NOMO-1 treated with dmso at 0.1 percent for 144 hours (cell line): ENCODE data around the gene XPNPEP1.
A peak's percentile ranks its signal among the peaks of the same experiment; 100 is the strongest.

Source experiments
- DNase-seq: peaks from one replicate; lab custom pipeline; 2025; ENCODE audit not compliant: unreplicated experiment; lab: John Stamatoyannopoulos, UW

Gene XPNPEP1

DNA sequence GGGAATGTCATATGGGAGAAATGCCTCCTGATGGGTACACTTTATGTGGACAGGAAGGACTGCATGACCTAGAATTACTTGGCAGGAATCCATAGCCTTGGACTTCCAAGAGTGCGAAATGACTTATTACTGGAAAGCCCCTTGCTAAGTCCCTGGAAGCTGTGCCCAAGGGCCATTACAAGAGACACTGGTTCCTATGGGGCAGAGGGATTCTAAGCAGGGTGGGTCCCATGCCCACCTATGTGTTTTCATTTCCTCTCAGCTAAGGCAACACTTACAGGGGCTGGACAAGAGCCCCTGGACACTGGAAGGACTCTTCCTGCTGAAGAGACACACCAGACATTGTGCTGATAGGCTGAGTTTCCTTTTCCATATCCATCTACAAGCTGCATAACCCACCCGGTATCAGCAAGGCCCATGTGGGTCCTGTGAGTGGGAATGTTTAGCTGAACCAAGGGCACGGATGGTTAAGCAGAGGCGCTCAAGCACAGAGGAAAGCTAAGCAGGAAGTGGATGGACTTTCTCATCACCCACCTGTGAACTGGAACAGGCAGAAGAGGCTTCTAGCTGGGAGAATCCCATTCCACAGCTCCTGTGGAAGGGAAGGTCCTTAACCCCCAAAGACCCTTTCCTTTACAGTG, 56.2 kb downstream of the XPNPEP1 start:
- DNase-seq: no peak

DNA sequence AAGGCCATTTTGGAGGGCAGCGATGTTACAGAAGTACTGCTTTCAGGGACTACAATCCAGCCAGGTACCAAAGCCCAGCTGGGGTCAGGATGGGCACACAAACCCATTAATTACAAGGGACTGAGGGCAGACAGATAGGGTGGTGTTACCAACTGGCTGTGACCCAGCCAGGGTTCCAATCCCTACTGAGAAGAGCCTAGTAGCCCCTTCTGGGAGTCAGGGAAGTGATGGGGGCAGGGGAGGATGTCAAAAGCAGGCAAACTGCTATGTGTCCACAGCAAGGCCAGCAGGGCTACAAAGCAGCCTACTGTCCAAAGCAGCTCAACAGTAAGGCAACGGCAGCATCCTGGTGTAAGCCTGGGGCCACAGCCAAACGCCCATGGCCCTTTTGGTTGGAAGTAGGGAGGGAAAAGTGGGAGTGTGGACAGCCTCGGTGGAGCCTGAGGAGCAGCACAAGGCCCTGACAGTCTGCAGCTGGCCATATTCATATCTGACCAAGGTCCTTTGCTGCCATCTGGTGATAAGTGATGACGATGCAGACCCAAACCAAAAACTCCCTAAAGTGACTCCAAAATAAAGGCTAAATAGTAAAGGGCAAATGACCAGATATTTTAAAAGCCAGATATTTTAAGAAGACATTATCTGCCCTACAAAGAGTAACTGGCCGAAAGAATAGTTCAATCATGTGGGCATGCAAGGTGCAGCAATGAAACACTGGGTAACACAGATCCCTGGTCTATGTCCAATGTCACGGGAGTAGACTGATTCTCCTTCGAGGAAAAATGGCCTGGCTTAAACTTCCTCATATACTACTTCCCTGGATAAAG, 56.9 kb downstream of the XPNPEP1 start:
- no peak for DNase-seq

DNA sequence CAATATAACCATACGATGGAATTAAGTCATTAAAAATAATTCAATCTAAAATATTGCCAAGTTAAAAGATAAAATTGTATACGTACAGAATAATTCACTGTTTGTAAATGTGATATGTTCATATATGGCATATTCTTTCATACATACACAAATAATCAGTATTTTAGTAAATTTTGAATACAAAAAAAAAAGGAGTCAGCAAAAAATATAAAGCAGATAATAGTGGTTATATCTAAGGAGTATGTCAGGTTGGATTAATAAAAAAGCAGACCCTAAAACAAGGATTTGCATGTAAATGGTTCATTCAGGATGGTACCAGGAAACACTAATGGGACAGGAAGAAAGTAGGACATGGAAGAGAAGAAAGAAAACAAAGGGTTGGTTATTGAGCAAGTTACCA, 59.5 kb downstream of the XPNPEP1 start:
- no peak for DNase-seq

DNA sequence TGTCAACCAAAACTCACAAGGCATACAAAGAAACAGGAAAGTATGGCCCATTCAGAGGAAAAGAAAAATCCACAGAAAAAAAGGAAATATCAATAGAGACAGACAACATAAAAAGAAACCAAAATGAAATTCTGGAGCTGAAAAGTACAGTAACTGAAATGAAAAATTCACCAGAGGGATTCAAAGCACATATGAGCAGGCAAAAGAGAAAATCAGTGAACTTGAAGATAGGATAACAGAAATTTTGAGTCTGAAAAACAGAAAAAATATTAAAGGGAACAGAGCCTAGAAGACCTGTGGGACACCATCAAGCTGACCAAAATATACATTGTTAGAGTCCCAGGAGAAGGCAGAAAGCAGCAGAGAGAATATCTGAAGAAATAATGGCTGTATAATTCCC, 60.6 kb downstream of the XPNPEP1 start:
- DNase-seq: no peak

DNA sequence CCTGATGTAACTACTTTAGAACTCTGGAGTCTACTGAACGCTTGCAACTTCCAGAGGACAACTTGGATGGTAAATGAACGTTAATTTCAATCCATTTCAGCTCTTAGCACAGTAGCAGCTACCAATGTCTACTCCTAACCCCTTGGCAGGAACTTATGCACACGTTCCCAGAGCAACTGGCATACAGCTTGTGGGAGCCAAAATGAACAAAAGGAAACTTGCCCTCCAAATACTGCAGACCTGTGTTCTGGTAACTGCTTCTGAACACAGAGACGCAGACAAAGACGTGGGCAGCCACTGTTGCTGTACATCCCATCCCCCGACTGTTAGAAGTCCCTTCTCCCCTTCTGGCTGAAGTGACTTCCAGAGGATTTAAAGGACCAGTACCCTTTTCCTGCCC, 61.3 kb downstream of the XPNPEP1 start:
- no peak for DNase-seq

DNA sequence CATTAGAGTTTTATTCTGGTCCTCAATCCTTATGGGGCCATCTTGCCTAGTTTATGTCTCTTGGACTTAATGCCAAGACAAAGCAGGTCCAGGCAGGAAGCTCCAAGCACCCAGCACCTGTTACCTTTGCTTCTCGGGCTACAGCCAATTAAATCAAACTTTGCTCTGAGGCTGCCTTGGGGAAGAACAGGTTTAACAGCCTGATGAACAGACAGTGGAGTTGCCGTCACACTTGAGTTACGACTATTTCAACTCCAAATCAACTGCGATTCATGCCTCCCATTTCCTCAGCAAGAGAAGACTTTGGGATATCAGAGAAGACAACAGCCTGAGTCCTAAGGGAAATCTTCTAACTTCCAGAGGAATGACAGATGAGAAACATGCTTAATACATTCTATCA, 62.2 kb downstream of the XPNPEP1 start:
- DNase-seq: no peak

DNA sequence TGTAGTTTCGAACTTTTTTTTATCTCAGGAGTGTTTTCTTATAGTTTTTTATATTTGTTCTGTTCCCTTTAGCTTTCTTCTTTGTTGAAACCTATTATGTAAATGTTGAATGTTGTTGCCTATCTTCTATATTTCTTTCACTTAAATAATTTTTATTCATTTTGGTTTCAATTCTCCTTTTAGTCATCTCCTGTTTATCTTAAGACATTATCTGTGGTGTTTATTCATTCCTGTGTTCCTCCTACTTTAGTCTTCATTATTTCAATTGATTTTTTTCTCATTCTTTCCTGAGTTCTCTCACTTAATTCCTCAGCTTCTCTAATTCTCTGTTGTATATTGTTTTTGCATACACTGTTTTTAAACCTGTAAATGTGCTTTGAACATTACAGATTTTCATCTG, 64.1 kb downstream of the XPNPEP1 start:
- DNase-seq: no peak

DNA sequence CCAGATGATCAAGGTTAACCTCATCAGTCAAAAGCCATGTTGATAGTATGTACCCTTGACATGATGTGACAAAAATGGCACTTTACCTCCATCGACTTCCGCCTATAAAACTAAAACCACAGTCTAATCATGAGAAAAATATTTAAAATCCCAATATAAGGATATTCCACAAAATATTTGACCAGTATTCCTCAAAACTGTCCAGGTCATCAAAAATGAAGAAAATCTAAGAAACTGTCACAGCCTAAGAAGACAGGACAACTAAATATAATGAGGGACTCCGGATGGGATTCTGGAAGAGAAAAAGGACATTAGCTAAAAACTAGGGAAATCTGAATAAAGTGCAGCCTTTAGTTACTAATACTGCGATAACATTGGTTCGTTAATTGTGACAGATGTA, 67.6 kb downstream of the XPNPEP1 start:
- DNase-seq: no peak

DNA sequence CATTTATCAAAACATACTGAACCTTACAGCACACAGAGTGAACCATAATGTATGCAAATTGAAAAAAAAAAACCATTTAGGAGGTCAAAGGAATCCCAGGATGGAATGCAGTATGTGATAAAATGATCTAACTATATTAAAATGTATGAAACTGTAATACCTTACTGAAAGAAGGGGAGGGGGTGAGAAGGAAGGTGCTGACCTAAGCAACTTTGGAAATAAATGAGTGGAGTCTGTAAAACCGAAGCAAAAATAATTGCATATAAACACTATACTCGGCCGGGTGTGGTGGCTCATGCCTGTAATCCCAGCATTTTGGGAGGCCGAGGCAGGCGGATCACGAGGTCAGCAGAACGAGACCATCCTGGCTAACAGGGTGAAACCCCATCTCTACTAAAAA, 69.4 kb downstream of the XPNPEP1 start:
- DNase-seq: no peak

DNA sequence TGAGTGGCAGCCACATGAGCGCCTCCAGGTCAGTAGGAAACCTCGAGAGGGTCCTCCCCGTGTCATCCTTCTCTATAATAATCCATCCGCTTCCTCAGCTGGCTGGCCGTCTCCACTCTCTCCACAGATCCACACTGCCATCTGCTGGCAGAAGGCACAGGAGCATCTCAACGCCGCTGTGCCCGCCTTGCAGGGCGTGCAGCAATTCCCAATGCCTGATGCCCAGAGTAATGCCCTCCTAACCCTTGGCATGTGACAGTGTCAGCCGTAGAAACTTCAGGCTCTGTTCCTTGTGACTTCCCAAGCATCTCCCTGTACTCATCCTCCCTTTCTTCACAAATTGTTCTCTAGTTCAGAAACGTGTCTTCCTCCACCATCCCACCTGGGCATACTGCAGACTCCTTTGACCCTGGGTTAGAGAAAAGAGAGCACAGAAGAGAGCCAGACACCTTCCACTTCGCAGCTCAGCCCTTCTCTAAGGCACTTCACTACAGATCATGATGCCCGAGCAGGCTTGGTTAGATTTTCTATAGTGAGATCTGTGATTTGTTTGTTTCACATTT, 70.8 kb downstream of the XPNPEP1 start:
- DNase-seq: peak; percentile 13

DNA sequence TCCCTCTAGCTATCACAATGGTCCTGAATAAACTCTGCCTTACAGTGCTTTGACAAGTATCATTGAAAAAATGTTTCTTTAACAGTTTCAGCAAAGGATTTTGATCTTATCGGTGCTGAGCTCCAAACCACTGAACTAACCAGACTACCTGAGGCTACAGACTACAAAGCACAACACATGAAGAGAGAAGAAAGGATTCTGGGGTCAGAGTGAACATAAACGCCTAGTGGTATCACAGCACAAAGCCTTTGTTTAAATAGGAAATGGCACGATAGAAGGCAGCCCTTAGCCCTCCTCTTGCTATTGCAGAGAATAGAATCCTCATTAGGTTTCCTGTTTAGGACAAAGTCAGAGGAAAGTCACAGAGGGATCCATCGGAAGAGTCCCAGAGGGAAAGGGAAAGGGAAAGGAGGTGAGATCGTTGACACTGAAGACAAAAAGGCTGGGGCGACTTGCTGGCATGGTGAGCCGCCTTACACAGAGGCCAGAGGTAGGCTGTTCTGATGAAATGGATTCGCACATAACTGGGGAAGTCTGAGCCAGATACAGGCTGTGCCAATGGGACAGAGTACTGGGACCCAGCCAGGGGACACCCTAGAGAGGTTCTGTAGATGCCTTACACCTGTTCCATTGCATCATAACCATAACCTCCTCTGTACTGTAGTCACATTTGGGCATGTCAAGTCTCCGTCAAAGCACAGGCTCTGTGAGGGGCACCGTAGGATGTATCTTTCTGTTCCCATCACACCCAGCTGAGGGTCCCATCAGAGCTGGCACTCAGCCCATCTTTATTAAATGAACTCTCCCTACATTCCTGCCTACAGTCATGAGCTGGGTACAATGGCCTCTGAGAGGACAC, 71.5 kb downstream of the XPNPEP1 start:
- DNase-seq: no peak

DNA sequence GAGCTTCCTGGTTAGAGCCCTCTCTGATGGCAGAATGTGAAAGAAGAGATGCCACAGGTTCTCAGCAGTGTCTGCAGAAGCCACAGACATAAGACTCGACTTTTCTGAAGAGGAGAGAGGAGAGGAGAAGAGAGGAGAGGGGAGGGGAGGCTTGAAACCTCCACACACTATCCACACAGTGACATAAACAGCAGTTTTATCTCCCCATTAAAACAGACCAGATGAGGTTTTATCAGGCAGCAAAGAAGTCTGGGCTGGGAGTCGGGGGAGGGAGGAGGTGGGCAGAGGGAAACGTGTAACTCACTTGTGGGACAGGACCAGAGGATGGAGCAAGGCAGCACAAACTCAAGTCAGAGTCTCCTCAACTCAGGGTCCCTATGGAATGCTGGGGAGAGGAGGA, 76.5 kb downstream of the XPNPEP1 start:
- no peak for DNase-seq

DNA sequence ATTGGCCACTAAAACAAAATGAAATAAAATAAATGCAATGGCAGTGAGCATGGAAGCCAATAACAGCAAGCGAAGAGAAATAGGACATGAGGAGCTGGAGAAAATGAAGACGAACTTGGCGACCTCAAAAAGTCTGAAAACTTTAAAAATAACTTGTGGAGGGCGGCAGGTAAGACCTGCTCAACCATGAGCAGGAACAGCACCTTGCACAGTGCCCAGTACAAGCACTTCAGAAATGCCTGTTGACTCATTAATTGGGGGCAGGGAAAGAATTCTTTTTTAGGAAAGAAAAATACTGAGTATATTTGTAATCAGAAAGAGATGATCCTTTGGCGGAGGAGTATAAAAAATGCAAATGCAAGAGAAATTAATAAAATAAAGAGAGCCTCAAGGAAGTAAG, 78.0 kb downstream of the XPNPEP1 start:
- DNase-seq: no peak

DNA sequence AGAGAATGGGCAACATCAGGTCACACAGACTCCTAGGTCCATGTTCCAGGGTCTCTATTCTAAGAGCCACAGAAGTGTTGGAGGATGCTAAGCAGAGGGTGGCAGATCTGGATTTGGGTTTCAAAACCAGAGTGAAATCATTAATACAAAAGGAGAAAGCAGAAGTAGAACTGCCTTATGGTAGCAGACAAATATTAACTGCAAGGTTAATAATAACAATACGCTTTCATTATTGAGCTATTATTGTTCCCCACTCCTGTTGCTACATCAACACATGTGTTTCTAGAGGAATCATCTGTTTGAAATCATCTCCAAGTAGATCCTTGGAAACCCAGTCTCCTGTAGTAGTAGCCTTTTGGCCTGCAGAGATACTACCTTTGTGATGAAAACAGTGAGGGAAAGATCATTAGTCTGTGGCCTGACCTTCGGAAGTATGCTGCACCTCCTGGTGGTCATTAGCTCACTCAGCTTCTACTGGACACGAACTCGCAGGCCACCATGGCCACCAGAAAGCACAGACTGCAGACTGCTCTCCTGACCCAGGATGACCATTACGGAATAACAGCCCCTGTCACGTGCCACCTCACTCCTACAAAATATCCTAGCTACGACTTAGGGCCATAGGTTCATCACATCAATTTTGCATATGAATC, 84.6 kb downstream of the XPNPEP1 start:
- DNase-seq: no peak

DNA sequence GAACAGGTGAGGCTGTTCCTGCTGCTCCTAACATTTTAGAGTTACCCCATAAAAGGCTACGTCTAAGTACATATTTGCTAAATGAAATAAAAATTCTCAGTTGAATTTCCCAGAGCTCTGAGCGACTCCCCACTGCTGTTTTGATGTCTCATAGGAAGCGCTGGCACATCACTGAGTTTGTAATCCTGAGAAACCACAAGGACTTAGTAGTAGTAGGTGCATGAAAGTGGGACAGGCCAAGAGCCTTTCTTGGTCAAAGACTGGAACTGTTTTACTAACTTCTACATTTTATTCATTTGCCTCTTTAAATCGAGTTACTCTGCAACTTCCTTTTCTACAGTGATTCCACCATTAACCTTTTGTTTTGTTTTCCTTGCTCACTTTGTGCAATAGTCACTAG, 85.9 kb downstream of the XPNPEP1 start:
- DNase-seq: no peak

DNA sequence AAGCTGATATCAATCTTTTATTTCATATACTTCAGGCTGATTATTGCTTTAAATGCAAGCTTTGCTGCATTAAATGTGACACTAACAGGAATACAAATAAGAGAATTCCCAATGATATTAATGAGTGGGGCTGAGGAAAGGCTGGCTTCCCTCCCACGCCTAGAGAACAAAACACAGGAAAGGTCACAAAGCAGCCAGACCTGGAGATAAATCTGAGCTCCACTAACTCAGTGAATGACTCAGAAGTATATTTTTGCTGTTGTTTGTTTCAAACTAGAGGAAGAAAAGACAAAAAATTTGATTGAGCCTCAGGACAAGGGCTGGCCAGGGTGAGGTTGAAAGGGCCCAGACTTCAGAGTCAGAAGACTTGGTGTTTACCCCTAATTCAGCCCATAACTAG, 88.1 kb downstream of the XPNPEP1 start:
- DNase-seq: no peak

DNA sequence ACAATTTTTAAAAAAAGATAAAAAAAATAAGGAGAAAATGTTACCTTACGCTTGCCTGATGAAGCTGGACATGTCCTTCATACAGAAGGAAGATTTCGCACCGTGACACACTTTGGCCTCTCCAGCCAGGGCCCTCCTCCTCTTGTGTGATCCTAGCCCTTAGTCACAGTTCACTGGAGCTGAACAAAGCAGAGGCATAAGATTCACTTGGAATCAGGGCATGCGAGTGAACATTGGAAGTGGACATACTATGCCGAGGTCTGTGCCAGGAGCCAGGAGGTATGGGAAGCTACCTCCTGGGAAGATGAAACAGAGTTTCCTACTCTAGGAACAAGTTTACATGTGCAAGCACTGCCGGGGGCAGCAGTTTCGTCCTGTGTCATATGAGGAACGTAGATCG, 91.5 kb downstream of the XPNPEP1 start:
- no peak for DNase-seq

DNA sequence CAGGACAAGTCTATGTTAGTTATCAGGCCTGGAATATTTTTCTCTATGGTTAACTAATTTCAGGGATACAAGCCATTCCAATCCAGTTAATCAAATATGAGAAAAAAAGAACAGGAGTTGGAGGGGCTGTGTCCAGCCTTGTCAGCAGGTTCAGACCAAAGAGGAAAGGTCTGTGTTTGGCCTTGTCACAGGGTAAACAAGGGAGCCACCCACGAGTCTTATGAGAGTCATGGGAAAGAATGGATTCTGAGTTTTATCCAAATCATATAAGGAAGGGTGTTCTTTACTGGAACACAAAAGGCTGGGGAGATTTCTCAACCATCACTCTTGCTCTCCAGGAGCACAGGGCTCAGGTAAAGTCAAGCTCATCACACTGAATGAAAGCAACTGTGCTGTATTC, 99.1 kb downstream of the XPNPEP1 start:
- no peak for DNase-seq

DNA sequence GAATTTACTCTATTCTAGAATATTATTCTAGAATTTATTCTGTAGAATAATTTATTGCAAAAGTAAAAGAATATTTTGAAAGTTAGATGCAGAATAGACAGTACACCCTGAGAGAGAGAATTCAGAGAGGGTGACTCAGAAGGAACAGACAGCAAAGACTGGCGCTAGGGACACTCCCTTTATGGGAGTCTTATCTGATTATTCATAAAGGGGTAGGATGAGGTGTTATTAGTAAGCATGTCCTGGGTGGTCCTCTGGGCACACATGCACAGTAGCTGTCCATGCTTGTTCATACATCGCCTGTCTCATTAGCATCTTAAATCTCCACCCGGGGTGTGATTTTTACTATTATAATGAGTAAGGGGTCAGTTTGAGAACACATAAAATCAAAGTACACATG, 100.1 kb downstream of the XPNPEP1 start:
- DNase-seq: no peak

DNA sequence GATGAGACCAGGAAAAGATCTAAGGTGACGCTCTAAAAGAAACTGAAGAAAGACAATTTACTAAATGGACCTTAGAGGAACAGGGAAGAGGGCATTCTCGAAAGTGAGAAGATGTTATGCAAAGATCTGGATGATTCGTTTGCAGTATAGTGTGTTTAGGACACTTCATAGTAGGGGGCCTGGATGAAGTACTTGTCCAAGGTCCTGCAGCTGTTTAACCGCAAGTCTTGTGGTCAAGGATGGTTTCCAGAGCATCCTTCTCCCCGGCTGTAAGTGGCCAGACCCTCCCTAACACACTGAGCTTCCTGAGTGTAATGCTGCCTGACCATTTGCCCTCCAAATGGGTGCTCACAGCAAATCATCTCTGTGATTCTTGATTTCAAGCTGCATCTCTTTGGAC, 101.6 kb downstream of the XPNPEP1 start:
- no peak for DNase-seq
